ENCODE measurements around the gene KRT38.

KRT38 gene

DNA sequence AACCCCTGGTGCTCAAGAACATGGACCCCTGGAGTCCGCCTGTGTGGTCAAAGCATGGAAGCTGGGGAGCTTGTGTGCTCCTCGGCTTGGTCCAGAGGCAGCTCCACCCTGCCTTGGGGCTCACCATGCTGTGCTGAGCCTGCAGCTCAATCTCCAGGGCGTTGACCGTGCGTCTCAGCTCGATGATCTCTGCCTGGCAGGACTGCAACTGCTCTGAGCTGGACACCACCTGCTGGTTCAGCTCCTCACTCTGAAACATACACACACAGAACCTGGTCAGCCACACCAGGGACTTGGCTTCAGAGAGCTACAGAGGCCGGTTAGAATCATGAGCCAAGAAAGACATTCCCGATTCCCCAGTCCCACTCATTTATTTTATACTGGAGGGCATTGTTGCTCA is 37.5 kb upstream of the KRT38 start:
- DNase-seq: no peak
- H3K36me3 ChIP-seq (replicated peaks): no peaks in the 10 kb centered on the region
- TF ChIP-seq, protein P1, sequence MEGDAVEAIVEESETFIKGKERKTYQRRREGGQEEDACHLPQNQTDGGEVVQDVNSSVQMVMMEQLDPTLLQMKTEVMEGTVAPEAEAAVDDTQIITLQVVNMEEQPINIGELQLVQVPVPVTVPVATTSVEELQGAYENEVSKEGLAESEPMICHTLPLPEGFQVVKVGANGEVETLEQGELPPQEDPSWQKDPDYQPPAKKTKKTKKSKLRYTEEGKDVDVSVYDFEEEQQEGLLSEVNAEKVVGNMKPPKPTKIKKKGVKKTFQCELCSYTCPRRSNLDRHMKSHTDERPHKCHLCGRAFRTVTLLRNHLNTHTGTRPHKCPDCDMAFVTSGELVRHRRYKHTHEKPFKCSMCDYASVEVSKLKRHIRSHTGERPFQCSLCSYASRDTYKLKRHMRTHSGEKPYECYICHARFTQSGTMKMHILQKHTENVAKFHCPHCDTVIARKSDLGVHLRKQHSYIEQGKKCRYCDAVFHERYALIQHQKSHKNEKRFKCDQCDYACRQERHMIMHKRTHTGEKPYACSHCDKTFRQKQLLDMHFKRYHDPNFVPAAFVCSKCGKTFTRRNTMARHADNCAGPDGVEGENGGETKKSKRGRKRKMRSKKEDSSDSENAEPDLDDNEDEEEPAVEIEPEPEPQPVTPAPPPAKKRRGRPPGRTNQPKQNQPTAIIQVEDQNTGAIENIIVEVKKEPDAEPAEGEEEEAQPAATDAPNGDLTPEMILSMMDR (IDR thresholded peaks at IDR 0.05; ENCODE audit: low read depth, low read length, missing control alignments): no peak
- no peaks in the 10 kb centered on the region for H3K27me3 ChIP-seq (replicated peaks)
- H3K4me3 ChIP-seq (ENCODE audit: low read depth, low read length): no peak overlapping the region
- in situ Hi-C loops (cut with HindIII; ENCODE audit: low pct_ligation_motif_present, low sequenced_read_pairs): no loop called here
- no peak overlapping the region for H3K27ac ChIP-seq

DNA sequence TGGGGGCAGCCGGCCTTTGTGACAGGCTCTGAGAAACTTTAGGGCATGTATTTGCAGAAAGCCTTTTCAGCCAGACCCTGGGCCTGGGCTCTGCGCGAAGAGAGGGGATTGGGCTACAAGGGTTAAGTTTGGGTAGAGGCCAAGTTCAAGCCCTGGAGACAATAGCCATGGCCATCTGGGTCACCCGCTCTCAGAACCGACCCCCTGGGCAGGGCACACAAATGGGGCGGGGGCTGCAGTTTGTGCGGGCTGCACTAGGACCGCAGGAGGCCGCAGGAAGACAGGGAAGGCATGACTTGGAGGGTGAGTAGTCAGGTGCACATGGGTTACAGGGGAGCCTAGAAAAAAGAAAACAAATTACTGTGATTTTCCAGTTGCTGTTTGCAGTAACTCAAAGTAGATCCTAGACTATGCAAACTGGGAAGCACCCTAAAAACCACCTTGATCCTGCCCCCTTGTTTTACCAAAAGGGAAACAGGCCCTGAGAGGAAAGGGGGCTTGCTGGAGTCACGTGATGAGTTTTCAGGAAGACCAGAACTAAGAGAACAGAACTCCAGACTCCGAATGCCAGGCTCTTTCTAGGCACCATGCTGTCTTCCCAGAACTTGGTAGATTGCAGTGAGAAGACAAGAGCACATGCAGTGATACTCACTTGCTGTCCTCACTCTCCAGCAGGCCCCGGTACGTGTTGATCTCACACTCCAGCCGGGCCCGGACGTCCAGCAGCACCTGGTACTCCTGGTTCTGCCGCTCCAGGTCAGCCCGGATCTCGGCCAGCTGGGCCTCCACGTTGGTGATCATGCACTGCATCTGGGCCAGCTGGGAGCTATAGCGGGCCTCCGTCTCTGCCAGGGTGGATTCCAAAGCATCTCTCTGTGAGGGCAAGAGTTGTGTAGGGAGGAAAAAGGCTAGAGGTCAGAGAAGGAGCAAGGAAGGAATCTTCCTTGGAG is 36.4 kb upstream of the KRT38 start:
- TF ChIP-seq, protein P1 (IDR thresholded peaks at IDR 0.05; ENCODE audit: low read depth, low read length, missing control alignments): no peak
- Histone ChIP-seq H3K36me3 (replicated peaks) (no peaks in the 10 kb centered on the region), H3K27ac (no peak overlapping the region), H3K4me3 (ENCODE audit: low read depth, low read length) (no peak overlapping the region), H3K27me3 (replicated peaks) (no peaks in the 10 kb centered on the region)
- no peak for DNase-seq
- in situ Hi-C loops (cut with HindIII; ENCODE audit: low pct_ligation_motif_present, low sequenced_read_pairs): no loop called here

DNA sequence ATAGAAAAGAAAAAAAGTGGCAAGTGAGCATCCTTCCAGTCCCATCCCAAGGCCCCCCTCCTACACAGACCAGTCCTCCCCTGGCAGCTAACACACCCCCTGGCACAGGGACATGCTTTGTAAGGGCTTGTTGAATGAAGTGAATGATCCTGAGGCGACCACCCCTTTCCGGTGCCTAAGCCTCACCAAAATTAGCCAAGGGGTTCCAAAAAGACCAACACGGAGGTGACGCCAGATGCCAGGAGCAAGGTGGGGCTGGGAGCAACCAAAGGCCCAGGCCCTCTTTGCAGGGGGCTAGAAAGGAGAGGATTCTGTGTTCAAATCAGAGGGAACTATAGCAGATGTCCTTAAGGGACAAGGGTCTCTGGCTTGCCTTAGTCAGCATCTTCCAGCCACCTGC is 34.6 kb upstream of the KRT38 start:
- no peak for DNase-seq
- Histone ChIP-seq H3K36me3 (replicated peaks) (no peaks in the 10 kb centered on the region), H3K27me3 (replicated peaks) (no peaks in the 10 kb centered on the region), H3K27ac (no peak overlapping the region), H3K4me3 (ENCODE audit: low read depth, low read length) (no peak overlapping the region)
- in situ Hi-C loops (cut with HindIII; ENCODE audit: low pct_ligation_motif_present, low sequenced_read_pairs): no loop called here
- TF ChIP-seq, protein P1 (IDR thresholded peaks at IDR 0.05; ENCODE audit: low read depth, low read length, missing control alignments): no peak

GRCh38 chr17:41474863-41475262 is 34.1 kb upstream of the KRT38 start:
- H3K27me3 ChIP-seq (replicated peaks): no peaks in the 10 kb centered on the region
- in situ Hi-C loops (cut with HindIII; ENCODE audit: low pct_ligation_motif_present, low sequenced_read_pairs): no loop called here
- no peak for DNase-seq
- H3K36me3 ChIP-seq (replicated peaks): no peaks in the 10 kb centered on the region
- H3K4me3 ChIP-seq (ENCODE audit: low read depth, low read length): no peak overlapping the region
- TF ChIP-seq, protein P1 (IDR thresholded peaks at IDR 0.05; ENCODE audit: low read depth, low read length, missing control alignments): no peak
- no peak overlapping the region for H3K27ac ChIP-seq

- H3K4me3 ChIP-seq (ENCODE audit: low read depth, low read length): no peak overlapping the region
- TF ChIP-seq, protein P1 (IDR thresholded peaks at IDR 0.05; ENCODE audit: low read depth, low read length, missing control alignments): no peak
- in situ Hi-C loops (cut with HindIII; ENCODE audit: low pct_ligation_motif_present, low sequenced_read_pairs): no loop called here
- no peaks in the 10 kb centered on the region for H3K27me3 ChIP-seq (replicated peaks)
- H3K27ac ChIP-seq: no peak overlapping the region
- DNase-seq: no peak
- H3K36me3 ChIP-seq (replicated peaks): no peaks in the 10 kb centered on the region
Measured at GRCh38 chr17:41468346-41468745, 27.6 kb upstream of the KRT38 start.

Measured in brain microvascular endothelial cell (primary cell).